Gastrocnemius medialis (tissue), 4 donors: ENCODE data around the gene NUP54.

Source experiments
- POLR2A ChIP-seq, 2 donors: fragments of 450-650 bp; IDR thresholded peaks; one replicate each; pipeline ENCODE4 v1.6.1; 2017; ENCODE audit warnings: antibody characterized with exemption in 2 of 2, mild to moderate bottlenecking in 2 of 2, moderate library complexity in 2 of 2
- TF ChIP-seq, protein P1 (sequence below), 5 experiments: fragments of 450-650 bp in 3 of 5; fragments of 200-600 bp in 2 of 5; sonication (generic) in 2 of 5; IDR thresholded peaks in 4 of 5; conservative IDR thresholded peaks in 1 of 5; 1 replicate in 4 of 5; 2 replicates in 1 of 5; pipeline ENCODE4 v1.5.1; 2016 to 2019; ENCODE audit warnings: antibody characterized with exemption in 5 of 5, mild to moderate bottlenecking in 3 of 5, moderate library complexity in 3 of 5

DNA sequence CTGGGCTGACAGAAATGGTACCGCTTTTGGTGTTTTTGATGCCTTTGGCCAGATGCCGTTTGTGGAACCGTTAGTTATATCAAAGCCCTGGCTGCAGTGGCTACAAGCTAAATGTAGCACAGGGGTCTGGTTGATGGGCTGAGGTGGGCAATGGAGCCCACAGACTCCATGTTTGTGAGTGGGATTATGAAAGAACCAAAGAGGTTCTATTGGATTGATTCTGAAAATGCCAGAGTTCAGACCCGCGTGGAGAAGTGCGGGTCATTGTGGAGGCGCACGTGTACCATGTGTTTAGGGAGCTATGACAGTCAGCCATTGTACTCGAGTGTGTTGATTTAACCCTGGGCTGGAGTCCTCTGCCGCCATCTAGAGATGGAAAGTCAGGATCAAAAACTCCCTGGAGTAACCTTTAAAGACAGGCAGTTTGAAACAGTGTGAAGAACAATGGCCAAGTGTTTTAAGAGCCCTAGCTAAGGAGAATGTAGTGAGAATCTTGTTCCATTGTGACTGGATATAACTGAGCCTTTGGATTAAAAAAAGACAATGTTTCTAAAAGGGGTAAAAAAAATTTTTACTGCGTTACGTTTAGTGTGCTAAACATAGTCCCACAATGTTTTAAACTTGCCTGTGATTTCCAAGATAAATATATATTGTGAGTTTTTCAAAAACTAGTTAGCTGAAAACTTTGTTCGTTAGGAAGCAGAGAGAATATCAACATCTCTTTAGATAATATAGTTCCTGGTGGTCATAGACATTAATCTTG, 61.0 kb downstream of the NUP54 start:
- TF ChIP-seq, protein P1, sequence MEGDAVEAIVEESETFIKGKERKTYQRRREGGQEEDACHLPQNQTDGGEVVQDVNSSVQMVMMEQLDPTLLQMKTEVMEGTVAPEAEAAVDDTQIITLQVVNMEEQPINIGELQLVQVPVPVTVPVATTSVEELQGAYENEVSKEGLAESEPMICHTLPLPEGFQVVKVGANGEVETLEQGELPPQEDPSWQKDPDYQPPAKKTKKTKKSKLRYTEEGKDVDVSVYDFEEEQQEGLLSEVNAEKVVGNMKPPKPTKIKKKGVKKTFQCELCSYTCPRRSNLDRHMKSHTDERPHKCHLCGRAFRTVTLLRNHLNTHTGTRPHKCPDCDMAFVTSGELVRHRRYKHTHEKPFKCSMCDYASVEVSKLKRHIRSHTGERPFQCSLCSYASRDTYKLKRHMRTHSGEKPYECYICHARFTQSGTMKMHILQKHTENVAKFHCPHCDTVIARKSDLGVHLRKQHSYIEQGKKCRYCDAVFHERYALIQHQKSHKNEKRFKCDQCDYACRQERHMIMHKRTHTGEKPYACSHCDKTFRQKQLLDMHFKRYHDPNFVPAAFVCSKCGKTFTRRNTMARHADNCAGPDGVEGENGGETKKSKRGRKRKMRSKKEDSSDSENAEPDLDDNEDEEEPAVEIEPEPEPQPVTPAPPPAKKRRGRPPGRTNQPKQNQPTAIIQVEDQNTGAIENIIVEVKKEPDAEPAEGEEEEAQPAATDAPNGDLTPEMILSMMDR (IDR thresholded peaks at IDR 0.05 in 4 of 5, conservative IDR thresholded peaks at IDR 0.05 in 1 of 5), result peak; percentile 35 to 70 (median 66)
- no peak for TF ChIP-seq POLR2A (IDR thresholded peaks at IDR 0.05)
